ENCODE measurements around the gene ZNF831. TPM values are rescaled to one million over a fixed set of nuclear protein-coding genes. Genes with fewer than 3 reads are reported as not detected.

The ZNF831 gene
- total RNA-seq (2022; extraction: Qiagen RNA extraction): not detected in 5 replicates

DNA sequence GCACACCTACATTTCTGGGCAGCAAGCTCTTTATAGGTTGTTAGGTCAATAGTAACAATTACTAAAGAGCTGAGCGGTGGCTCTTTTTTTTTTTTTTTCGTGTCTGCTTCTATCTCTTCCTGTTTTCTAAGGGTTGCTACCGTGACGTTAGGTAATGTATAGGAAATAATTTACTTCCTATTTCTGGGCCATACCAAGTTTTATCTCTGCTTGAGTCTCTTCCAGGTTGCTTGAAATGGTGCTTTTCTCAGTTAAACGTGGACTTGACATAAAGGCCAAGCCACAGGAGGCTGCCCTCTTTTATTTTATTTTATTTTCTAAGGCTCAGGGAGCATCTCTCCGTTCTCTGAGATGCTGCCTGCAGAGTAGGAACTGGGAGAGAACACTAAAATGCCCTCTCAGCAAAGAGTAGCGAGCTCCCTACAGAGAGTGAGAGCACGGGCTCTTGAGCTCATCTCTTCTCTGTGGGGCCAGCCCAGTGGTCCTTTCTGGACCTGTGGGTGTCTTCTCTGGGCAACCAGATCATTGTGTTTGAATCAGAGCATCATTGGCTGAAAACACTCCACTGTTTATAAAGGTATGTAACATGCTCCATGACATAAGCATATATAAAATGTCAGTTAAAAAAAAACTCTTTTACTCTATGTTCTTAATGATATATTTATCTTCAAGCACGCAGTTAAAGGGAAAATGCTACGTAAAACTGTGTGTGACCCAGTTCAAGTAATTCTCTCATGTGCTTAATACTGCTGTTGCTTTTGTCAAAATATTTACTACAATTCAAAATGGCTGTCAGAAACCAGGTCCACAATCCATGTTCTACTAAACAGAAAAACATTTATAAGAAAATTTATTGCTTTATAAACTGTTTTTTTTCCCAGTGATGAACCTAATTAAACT is at the start of gene ZNF831:
Gene ZNF831 (plus strand): TSS at position 191 of the 900 bp plus-strand sequence. CDS start 27,199 bp downstream, outside the sequence.

DNA sequence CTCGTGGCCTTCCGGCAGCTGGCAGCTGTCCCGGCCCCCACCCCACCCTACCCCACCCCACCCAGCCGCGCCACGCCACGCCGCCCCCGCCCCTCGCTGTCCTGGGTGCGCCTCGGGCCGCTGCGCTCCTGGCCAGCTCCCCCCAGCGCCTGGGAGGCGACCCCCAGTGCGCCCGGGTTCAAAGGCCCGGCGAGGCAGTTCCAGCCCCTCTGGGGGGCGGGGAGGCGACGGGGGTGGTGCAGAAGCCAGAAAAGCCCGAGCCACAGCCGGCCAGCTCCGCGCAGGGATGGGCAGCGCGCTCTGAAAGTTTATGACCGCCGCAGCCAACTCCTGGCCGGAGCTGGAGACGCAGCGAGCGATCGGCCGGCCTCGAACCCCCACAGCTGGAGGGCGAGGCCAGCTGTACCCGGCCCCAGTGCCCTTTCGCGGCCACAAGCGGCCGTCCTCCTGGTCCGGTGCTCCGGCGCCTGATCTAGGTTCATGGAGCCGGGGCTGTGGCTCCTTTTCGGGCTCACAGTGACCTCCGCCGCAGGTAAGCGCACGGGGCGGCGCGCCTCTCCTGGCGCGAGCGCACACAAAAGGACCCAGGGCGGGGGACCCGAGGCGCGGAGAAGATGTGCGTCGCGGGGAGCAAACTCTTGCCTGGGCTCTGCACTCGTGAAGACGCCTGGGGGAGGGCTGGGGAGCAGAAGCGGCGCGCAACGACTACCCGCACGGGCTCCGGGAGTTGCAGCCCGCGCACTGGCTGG is 136.9 kb downstream of the ZNF831 start, which contains the start of gene EDN3:
Gene EDN3 (plus strand): TSS at position 279 of the 749 bp plus-strand sequence. CDS start 202 bp downstream, at position 481.

Other genes with a start within 250 kb of the ZNF831 start
- 42.9 to 47.5 TPM (median 45.0 TPM) in 5 replicates for gene NELFCD, start 182.6 kb upstream of the ZNF831 start, total RNA-seq (2022; extraction: Qiagen RNA extraction)
- gene CTSZ, start 156.6 kb upstream of the ZNF831 start, total RNA-seq (2022; extraction: Qiagen RNA extraction): 145 to 191 TPM (median 186 TPM) in 5 replicates
- gene TUBB1, start 144.4 kb upstream of the ZNF831 start, total RNA-seq (2022; extraction: Qiagen RNA extraction): 0.02 to 0.06 TPM (median 0.02 TPM) in 3 of 5 replicates, not detected in the others
- 90.9 to 122 TPM (median 93.8 TPM) in 5 replicates for gene ATP5F1E, start 131.5 kb upstream of the ZNF831 start, total RNA-seq (2022; extraction: Qiagen RNA extraction)
- gene PRELID3B, start 121.0 kb upstream of the ZNF831 start, total RNA-seq (2022; extraction: Qiagen RNA extraction): 53.9 to 68.9 TPM (median 57.3 TPM) in 5 replicates
- 0.52 to 0.96 TPM (median 0.72 TPM) in 5 replicates for gene EDN3, start 136.8 kb downstream of the ZNF831 start, total RNA-seq (2022; extraction: Qiagen RNA extraction)

All from A549 treated with CORT108297 at 1 μM for 4 hours (cell line).